Activated naive CD4-positive, alpha-beta T cell treated with anti-CD3 and anti-CD28 coated beads for 36 hours (primary cell): ENCODE results near the gene NCKAP1. TPM values are rescaled to one million over a fixed set of nuclear protein-coding genes. Genes with fewer than 3 reads are reported as not detected.

Source experiments
- CTCF ChIA-PET: fragments of 350-600 bp; sonication (Branson Sonifier 250); formaldehyde crosslinking; loops from one replicate; lab custom pipeline; 2021; ENCODE audit warnings: antibody characterized with exemption; lab: Charles Lee
- DNase-seq: peaks from one replicate; pipeline ENCODE4 v3.0.0-alpha.2; 2020
- H3K27ac Mint-ChIP-seq: one replicate; pipeline ENCODE4 v1.8.0; 2021; ENCODE audit warnings: mild to moderate bottlenecking, mixed read lengths
- H3K27me3 Mint-ChIP-seq: one replicate; pipeline ENCODE4 v1.8.0; 2021; ENCODE audit warnings: low read depth, mixed read lengths
- H3K36me3 Mint-ChIP-seq: one replicate; pipeline ENCODE4 v1.8.0; 2021; ENCODE audit warnings: low read depth, mixed read lengths
- H3K4me1 Mint-ChIP-seq: one replicate; pipeline ENCODE4 v1.8.0; 2021; ENCODE audit warnings: low read depth, mixed read lengths
- H3K4me3 Mint-ChIP-seq: one replicate; pipeline ENCODE4 v1.8.0; 2021; ENCODE audit warnings: mild to moderate bottlenecking, moderate library complexity, mixed read lengths
- H3K9me3 Mint-ChIP-seq: one replicate; pipeline ENCODE4 v1.8.0; 2021; ENCODE audit warnings: mixed read lengths
- intact Hi-C: fragments of 100-400 bp; cut with micrococcal nuclease; formaldehyde crosslinking; loops from one replicate; pipeline ENCODE4 v1.15.1; 2023
- total RNA-seq, 2 experiments: library from RNA; stranded (reverse); gene quantifications; one replicate each; pipeline ENCODE4 v1.2.3, GENCODE V29; 2021

NCKAP1 gene
- total RNA-seq, 2 experiments from 2014 or later, result 10.6 to 11.9 TPM

- H3K9me3 Mint-ChIP-seq, result no peaks in the 10 kb centered on the region
- H3K36me3 Mint-ChIP-seq, result peaks cover 8% of the 10 kb centered on the region
- DNase-seq, result peak; percentile 4
- no peak overlapping the region for H3K4me3 Mint-ChIP-seq
- peaks cover 2% of the 10 kb centered on the region for H3K4me1 Mint-ChIP-seq
- intact Hi-C loops, result no loop called here
- H3K27me3 Mint-ChIP-seq, result no peaks in the 10 kb centered on the region
- CTCF ChIA-PET, result no interaction called here
- no peak overlapping the region for H3K27ac Mint-ChIP-seq
These were observed 86.2 kb downstream of the NCKAP1 start for GRCh38 chr2:182951948-182952663.

GRCh38 chr2:182950546-182950945 lies 87.7 kb downstream of the NCKAP1 start:
- intact Hi-C loops, result no loop called here
- peaks cover 11% of the 10 kb centered on the region for H3K36me3 Mint-ChIP-seq
- CTCF ChIA-PET, result interaction anchor here (0.5 kb wide), 1 partner anchor 411 kb away, joined by 4 read pairs; no protein-coding TSS in a partner anchor

GRCh38 chr2:182949572-182950189 lies 88.6 kb downstream of the NCKAP1 start:
- Mint-ChIP-seq H3K27me3 (no peaks in the 10 kb centered on the region), H3K9me3 (no peaks in the 10 kb centered on the region), H3K4me1 (peaks cover 2% of the 10 kb centered on the region), H3K4me3 (no peak overlapping the region), H3K36me3 (peaks cover 11% of the 10 kb centered on the region), H3K27ac (no peak overlapping the region)
- DNase-seq, result no peak
- intact Hi-C loops, result no loop called here
- CTCF ChIA-PET, result interaction anchor here (0.6 kb wide), 1 partner anchor 16 kb away, joined by 4 read pairs; no protein-coding TSS in a partner anchor

More at GRCh38 chr2:182950546-182950945, 87.7 kb downstream of the NCKAP1 start:
- Mint-ChIP-seq H3K27me3 (no peaks in the 10 kb centered on the region), H3K27ac (no peak overlapping the region), H3K4me3 (no peak overlapping the region), H3K9me3 (no peaks in the 10 kb centered on the region), H3K4me1 (peaks cover 2% of the 10 kb centered on the region)
- DNase-seq, result no peak

- H3K27me3 Mint-ChIP-seq, result no peaks in the 10 kb centered on the region
- no peaks in the 10 kb centered on the region for H3K9me3 Mint-ChIP-seq
- intact Hi-C loops, result no loop called here
- H3K4me3 Mint-ChIP-seq, result no peak overlapping the region
- H3K36me3 Mint-ChIP-seq, result peaks cover 11% of the 10 kb centered on the region
- peaks cover 2% of the 10 kb centered on the region for H3K4me1 Mint-ChIP-seq
- DNase-seq, result no peak
- no peak overlapping the region for H3K27ac Mint-ChIP-seq
- CTCF ChIA-PET, result no interaction called here
These were observed 89.2 kb downstream of the NCKAP1 start for GRCh38 chr2:182949052-182949451.

- CTCF ChIA-PET, result interaction anchor here (0.6 kb wide), 1 partner anchor 599 kb away, joined by 3 read pairs; no protein-coding TSS in a partner anchor
- H3K4me3 Mint-ChIP-seq, result no peak overlapping the region
- no peak for DNase-seq
- H3K36me3 Mint-ChIP-seq, result peaks cover 7% of the 10 kb centered on the region
- H3K4me1 Mint-ChIP-seq, result no peaks in the 10 kb centered on the region
- intact Hi-C loops, result no loop called here
- H3K27ac Mint-ChIP-seq, result no peak overlapping the region
- H3K9me3 Mint-ChIP-seq, result no peaks in the 10 kb centered on the region
- H3K27me3 Mint-ChIP-seq, result no peaks in the 10 kb centered on the region
These were observed 91.3 kb downstream of the NCKAP1 start for GRCh38 chr2:182946958-182947369.

- H3K27ac Mint-ChIP-seq, result no peak overlapping the region
- no peaks in the 10 kb centered on the region for H3K4me1 Mint-ChIP-seq
- no peaks in the 10 kb centered on the region for H3K9me3 Mint-ChIP-seq
- intact Hi-C loops, result no loop called here
- H3K36me3 Mint-ChIP-seq, result peaks cover 4% of the 10 kb centered on the region
- no peaks in the 10 kb centered on the region for H3K27me3 Mint-ChIP-seq
- CTCF ChIA-PET, result no interaction called here
- DNase-seq, result no peak
- H3K4me3 Mint-ChIP-seq, result no peak overlapping the region
These were observed 94.9 kb downstream of the NCKAP1 start for GRCh38 chr2:182943339-182943738.

GRCh38 chr2:182942756-182943155 lies 95.5 kb downstream of the NCKAP1 start:
- H3K27ac Mint-ChIP-seq, result no peak overlapping the region
- intact Hi-C loops, result no loop called here
- DNase-seq, result no peak
- H3K9me3 Mint-ChIP-seq, result no peaks in the 10 kb centered on the region
- H3K27me3 Mint-ChIP-seq, result no peaks in the 10 kb centered on the region
- CTCF ChIA-PET, result no interaction called here
- H3K36me3 Mint-ChIP-seq, result peaks cover 4% of the 10 kb centered on the region
- no peak overlapping the region for H3K4me3 Mint-ChIP-seq
- no peaks in the 10 kb centered on the region for H3K4me1 Mint-ChIP-seq

- no peaks in the 10 kb centered on the region for H3K4me1 Mint-ChIP-seq
- DNase-seq, result no peak
- H3K27me3 Mint-ChIP-seq, result no peaks in the 10 kb centered on the region
- H3K9me3 Mint-ChIP-seq, result no peaks in the 10 kb centered on the region
- intact Hi-C loops, result no loop called here
- CTCF ChIA-PET, result no interaction called here
- H3K36me3 Mint-ChIP-seq, result peaks cover 4% of the 10 kb centered on the region
- H3K27ac Mint-ChIP-seq, result no peak overlapping the region
- no peak overlapping the region for H3K4me3 Mint-ChIP-seq
These were observed 96.3 kb downstream of the NCKAP1 start for GRCh38 chr2:182941919-182942318.

GRCh38 chr2:182941121-182941722 lies 97.0 kb downstream of the NCKAP1 start:
- CTCF ChIA-PET, result interaction anchor here (0.7 kb wide), 1 partner anchor 326 kb away, joined by 3 read pairs; no protein-coding TSS in a partner anchor
- intact Hi-C loops, result no loop called here

GRCh38 chr2:182937870-182938269 lies 100.4 kb downstream of the NCKAP1 start:
- Mint-ChIP-seq H3K4me1 (no peaks in the 10 kb centered on the region), H3K27ac (no peak overlapping the region), H3K4me3 (no peak overlapping the region), H3K36me3 (peaks cover 7% of the 10 kb centered on the region), H3K9me3 (no peaks in the 10 kb centered on the region), H3K27me3 (no peaks in the 10 kb centered on the region)
- CTCF ChIA-PET, result no interaction called here
- DNase-seq, result no peak
- intact Hi-C loops, result no loop called here

More at GRCh38 chr2:182941121-182941722, 97.0 kb downstream of the NCKAP1 start:
- no peaks in the 10 kb centered on the region for H3K27me3 Mint-ChIP-seq
- DNase-seq, result no peak
- peaks cover 4% of the 10 kb centered on the region for H3K36me3 Mint-ChIP-seq
- H3K4me3 Mint-ChIP-seq, result no peak overlapping the region
- H3K9me3 Mint-ChIP-seq, result no peaks in the 10 kb centered on the region
- H3K4me1 Mint-ChIP-seq, result no peaks in the 10 kb centered on the region
- no peak overlapping the region for H3K27ac Mint-ChIP-seq

- no peaks in the 10 kb centered on the region for H3K4me1 Mint-ChIP-seq
- CTCF ChIA-PET, result interaction anchor here (0.7 to 1.0 kb wide), 3 partner anchors 16 to 82 kb away, joined by 3 to 4 read pairs (median 3); no protein-coding TSS in a partner anchor
- H3K27me3 Mint-ChIP-seq, result no peaks in the 10 kb centered on the region
- peaks cover 16% of the 10 kb centered on the region for H3K36me3 Mint-ChIP-seq
- H3K9me3 Mint-ChIP-seq, result no peaks in the 10 kb centered on the region
- DNase-seq, result no peak
- no peak overlapping the region for H3K4me3 Mint-ChIP-seq
- intact Hi-C loops, result no loop called here
- H3K27ac Mint-ChIP-seq, result no peak overlapping the region
These were observed 104.6 kb downstream of the NCKAP1 start for GRCh38 chr2:182933629-182934028.

- H3K4me1 Mint-ChIP-seq, result no peaks in the 10 kb centered on the region
- intact Hi-C loops, result no loop called here
- H3K36me3 Mint-ChIP-seq, result peaks cover 26% of the 10 kb centered on the region
- no peak for DNase-seq
- H3K4me3 Mint-ChIP-seq, result no peak overlapping the region
- H3K27ac Mint-ChIP-seq, result no peak overlapping the region
- CTCF ChIA-PET, result interaction anchor here (1.0 to 1.1 kb wide), 2 partner anchors 13 to 50 kb away, joined by 4 to 5 read pairs; no protein-coding TSS in a partner anchor
- H3K27me3 Mint-ChIP-seq, result no peaks in the 10 kb centered on the region
- no peaks in the 10 kb centered on the region for H3K9me3 Mint-ChIP-seq
These were observed 108.3 kb downstream of the NCKAP1 start for GRCh38 chr2:182929972-182930371.
